ENCODE measurements around the gene CAVIN2.

GRCh38 chr2:191846515-191847476 lies at the start of gene CAVIN2:
- TF ChIP-seq EZH2 (IDR thresholded peaks at IDR 0.05; ENCODE audit: borderline replicate concordance), result no peak
- TF ChIP-seq CTCF (IDR thresholded peaks at IDR 0.05; ENCODE audit: poor library complexity), result no peak
- no peak for TF ChIP-seq EZH2phosphoT487 (IDR thresholded peaks at IDR 0.05; ENCODE audit: low read depth, severe bottlenecking, unreplicated experiment)
